OCI-LY7 (cell line): ENCODE measurements around the gene DDI1. TPM values are rescaled to one million over a fixed set of nuclear protein-coding genes. Genes with fewer than 3 reads are reported as not detected.

Experiments used
- BruUV-seq: library from RNA; stranded (reverse); fragments of 400-500 nt; replicated peaks from 2 replicates; lab custom pipeline; 2021; lab: Mats Ljungman, UMichigan
- CTCF ChIA-PET: fragments of 300-600 bp; sonication (Branson Sonifier 250); formaldehyde crosslinking; loops from one replicate; lab custom pipeline; 2022; ENCODE audit warnings: antibody characterized with exemption; ENCODE audit not compliant: unreplicated experiment; lab: Charles Lee
- POLR2A ChIA-PET: fragments of 300-600 bp; sonication (Branson Sonifier 250); formaldehyde crosslinking; loops from one replicate; lab custom pipeline; 2022; ENCODE audit warnings: antibody characterized with exemption; lab: Charles Lee
- DNase-seq: peaks from one replicate; pipeline ENCODE4 v3.0.0-alpha.2; 2015; ENCODE audit warnings: low spot score
- H2AFZ ChIP-seq: fragments of 200-600 bp; sonication (generic), shearing (Covaris generic); 2 replicates; pipeline ENCODE4 v1.6.1; 2014; ENCODE audit warnings: mild to moderate bottlenecking, antibody characterized with exemption, low read length, moderate library complexity
- H3K27ac ChIP-seq: fragments of 200-600 bp; sonication (generic); 2 replicates; pipeline ENCODE4 v1.5.1; 2014; ENCODE audit warnings: mixed run types, low read depth, mild to moderate bottlenecking, moderate library complexity, low read length, inconsistent platforms; ENCODE audit not compliant: poor library complexity, severe bottlenecking
- H3K36me3 ChIP-seq: fragments of 200-600 bp; sonication (generic); 2 replicates; pipeline ENCODE4 v1.6.1; 2014; ENCODE audit warnings: mild to moderate bottlenecking, antibody characterized with exemption, low read length, moderate library complexity, mixed read lengths; ENCODE audit not compliant: insufficient read depth
- H3K4me1 ChIP-seq: fragments of 200-600 bp; sonication (generic); 2 replicates; pipeline ENCODE4 v1.5.1; 2014; ENCODE audit warnings: mild to moderate bottlenecking, low read length; ENCODE audit not compliant: insufficient read depth, poor library complexity, severe bottlenecking
- H3K4me2 ChIP-seq: fragments of 200-600 bp; sonication (generic); 2 replicates; pipeline ENCODE4 v1.6.1; 2014; ENCODE audit warnings: mild to moderate bottlenecking, low read length
- H3K4me3 ChIP-seq: fragments of 200-600 bp; sonication (generic); 2 replicates; pipeline ENCODE4 v1.5.1; 2014; ENCODE audit warnings: mild to moderate bottlenecking, low read depth, low read length; ENCODE audit not compliant: poor library complexity, severe bottlenecking
- H3K79me2 ChIP-seq: fragments of 200-600 bp; sonication (generic); 2 replicates; pipeline ENCODE4 v1.6.1; 2016; ENCODE audit warnings: low read depth, mild to moderate bottlenecking, low read length, moderate library complexity, mixed read lengths; ENCODE audit not compliant: insufficient read depth
- H3K9me2 ChIP-seq: fragments of 200-600 bp; sonication (generic); 2 replicates; pipeline ENCODE4 v1.6.1; 2016; ENCODE audit warnings: mild to moderate bottlenecking, low read length, mixed read lengths; ENCODE audit not compliant: insufficient read depth
- H3K9me3 ChIP-seq: fragments of 200-600 bp; sonication (generic); 2 replicates; pipeline ENCODE4 v1.6.1; 2014; ENCODE audit warnings: mild to moderate bottlenecking, mixed run types, low read length, mixed read lengths
- H4K20me1 ChIP-seq: fragments of 200-600 bp; sonication (generic); 2 replicates; pipeline ENCODE4 v1.6.1; 2014; ENCODE audit warnings: mild to moderate bottlenecking, antibody characterized with exemption, low read length, moderate library complexity, mixed read lengths; ENCODE audit not compliant: insufficient read depth
- CTCF ChIP-seq: fragments of 200-600 bp; sonication (generic); conservative IDR thresholded peaks from 2 replicates; pipeline ENCODE4 v1.5.1; 2014; ENCODE audit warnings: mild to moderate bottlenecking, antibody characterized with exemption, low read length, moderate library complexity, mixed read lengths
- EZH2phosphoT487 ChIP-seq: fragments of 200-600 bp; sonication (generic); IDR thresholded peaks from 2 replicates; pipeline ENCODE4 v1.6.1; 2018; ENCODE audit warnings: low read depth, borderline replicate concordance, mild to moderate bottlenecking, mixed run types, antibody characterized with exemption, low read length, moderate library complexity, mixed read lengths
- intact Hi-C: fragments of 100-400 bp; cut with micrococcal nuclease; formaldehyde crosslinking; loops from one replicate; pipeline ENCODE4 v1.10.0; 2022; ENCODE audit not compliant: unreplicated experiment
- total RNA-seq, 2 experiments: library from RNA; depleted of rRNA in 1 of 2; stranded (reverse); fragments of >200 nt in 1 of 2; shearing (Covaris generic) in 1 of 2; gene quantifications; 2 replicates each; pipeline ENCODE4 v1.2.3, GENCODE V29; 2014 to 2022

The DDI1 gene
- total RNA-seq, 2 experiments from 2014 or later: not detected

GRCh38 chr11:104054911-104055529 lies 18.6 kb downstream of the DDI1 start:
- Histone ChIP-seq H3K9me2 (no peaks in the 10 kb centered on the region), H2AFZ (no peak overlapping the region), H4K20me1 (no peaks in the 10 kb centered on the region), H3K4me3 (no peak overlapping the region), H3K4me2 (no peak overlapping the region), H3K79me2 (no peaks in the 10 kb centered on the region), H3K9me3 (no peaks in the 10 kb centered on the region), H3K27ac (no peak overlapping the region), H3K4me1 (no peaks in the 10 kb centered on the region), H3K36me3 (no peaks in the 10 kb centered on the region)
- POLR2A ChIA-PET: no interaction called here
- TF ChIP-seq CTCF: no peak
- TF ChIP-seq EZH2phosphoT487: no peak
- CTCF ChIA-PET: no interaction called here
- intact Hi-C loops: no loop called here
- DNase-seq: no peak
- no TSS peak for BruUV-seq

DNA sequence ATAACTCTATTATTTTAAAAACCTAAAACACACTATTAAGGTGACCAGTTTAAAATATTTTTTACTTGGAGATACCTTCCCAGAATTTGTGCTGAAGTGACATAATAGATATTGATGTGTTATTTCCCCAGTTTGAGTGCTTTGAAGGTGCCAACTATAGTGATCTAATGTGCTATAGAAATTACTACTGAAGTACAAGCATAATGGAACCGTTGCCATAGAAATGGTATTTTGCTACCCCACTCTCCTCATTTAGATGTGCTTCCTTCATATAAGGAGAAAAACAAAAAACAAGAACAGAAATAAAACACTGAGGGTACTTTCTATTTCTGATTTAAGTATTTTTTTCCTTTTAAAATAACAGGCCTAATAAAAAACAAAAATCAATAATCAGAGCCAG lies 19.2 kb downstream of the DDI1 start:
- H3K4me1 ChIP-seq: no peaks in the 10 kb centered on the region
- H3K9me2 ChIP-seq: no peaks in the 10 kb centered on the region
- H3K27ac ChIP-seq: no peak overlapping the region
- no peaks in the 10 kb centered on the region for H3K9me3 ChIP-seq
- ChIA-PET POLR2A (no interaction called here), CTCF (no interaction called here)
- H4K20me1 ChIP-seq: no peaks in the 10 kb centered on the region
- no peaks in the 10 kb centered on the region for H3K36me3 ChIP-seq
- BruUV-seq: no TSS peak
- H3K79me2 ChIP-seq: no peaks in the 10 kb centered on the region
- no peak overlapping the region for H3K4me2 ChIP-seq
- H2AFZ ChIP-seq: no peak overlapping the region
- TF ChIP-seq EZH2phosphoT487: no peak
- no peak for TF ChIP-seq CTCF
- no peak for DNase-seq
- no peak overlapping the region for H3K4me3 ChIP-seq
- intact Hi-C loops: no loop called here

DNA sequence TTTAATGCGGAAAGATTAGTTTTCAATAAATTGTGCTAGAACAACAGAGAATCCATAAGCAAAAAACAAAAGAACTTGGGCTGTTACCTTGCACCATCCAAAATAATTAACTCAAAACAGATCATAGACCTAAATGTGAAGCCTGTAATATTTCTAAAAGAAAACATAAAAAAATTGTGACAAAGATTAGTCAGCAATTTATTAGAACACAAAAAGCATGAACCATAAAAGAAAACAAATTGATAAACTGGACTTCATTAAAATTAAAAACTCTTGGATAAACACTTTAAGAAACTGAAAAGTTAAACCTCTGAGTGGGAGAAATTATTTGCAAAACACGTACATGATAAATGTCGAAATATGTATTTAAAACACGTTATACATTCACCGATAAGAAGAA lies 21.5 kb downstream of the DDI1 start:
- no TSS peak for BruUV-seq

More for the DNA sequence above, 21.5 kb downstream of the DDI1 start:
- no peaks in the 10 kb centered on the region for H3K9me3 ChIP-seq
- no peak overlapping the region for H3K27ac ChIP-seq
- no peak overlapping the region for H2AFZ ChIP-seq
- H3K4me1 ChIP-seq: no peaks in the 10 kb centered on the region
- no peaks in the 10 kb centered on the region for H3K9me2 ChIP-seq
- H3K4me3 ChIP-seq: no peak overlapping the region
- no peak overlapping the region for H3K4me2 ChIP-seq
- TF ChIP-seq EZH2phosphoT487 (no peak), CTCF (no peak)
- ChIA-PET CTCF (no interaction called here), POLR2A (interaction anchor here (0.6 to 0.9 kb wide), 2 partner anchors 34 to 127 kb away, joined by 3 read pairs; no protein-coding TSS in a partner anchor)
- H4K20me1 ChIP-seq: no peaks in the 10 kb centered on the region
- DNase-seq: no peak
- intact Hi-C loops: no loop called here
- no peaks in the 10 kb centered on the region for H3K79me2 ChIP-seq
- H3K36me3 ChIP-seq: no peaks in the 10 kb centered on the region
